Testis (tissue), 3 donors: Measurements from ENCODE around the gene BTBD17. TPM values are rescaled to one million over a fixed set of nuclear protein-coding genes. Genes with fewer than 3 reads are reported as not detected.

Experiments
- DNase-seq: peaks from one replicate; pipeline ENCODE4 v3.0.0-alpha.2; 2019
- H3K27ac ChIP-seq, 2 donors: fragments of 200-600 bp; sonication (generic); one replicate each; pipeline ENCODE4 v1.5.1; 2019
- H3K27me3 ChIP-seq: fragments of 200-600 bp; sonication (generic); one replicate; pipeline ENCODE4 v1.5.1; 2019
- H3K36me3 ChIP-seq: fragments of 200-600 bp; sonication (generic); one replicate; pipeline ENCODE4 v1.5.1; 2017; ENCODE audit warnings: low read depth; ENCODE audit errors: missing control alignments
- H3K4me1 ChIP-seq: fragments of 200-600 bp; sonication (generic); one replicate; pipeline ENCODE4 v1.5.1; 2019
- H3K4me3 ChIP-seq, 2 donors: fragments of 200-600 bp; sonication (generic); one replicate each; pipeline ENCODE4 v1.5.1; 2017 to 2019
- H3K9me3 ChIP-seq: fragments of 200-600 bp; sonication (generic); one replicate; pipeline ENCODE4 v1.5.1; 2017
- POLR2A ChIP-seq: fragments of 450-650 bp; IDR thresholded peaks from one replicate; pipeline ENCODE4 v1.6.1; 2017; ENCODE audit warnings: antibody characterized with exemption, mild to moderate bottlenecking, moderate library complexity
- WGBS, 2 donors: methylation state at CpG; one replicate each; pipeline ENCODE4 v1.1.5; 2018; 5-methylcytosine and 5-hydroxymethylcytosine counted together
- intact Hi-C: fragments of 100-400 bp; cut with DNase I; formaldehyde crosslinking; loops from one replicate; pipeline ENCODE4 v1.15.1; 2023; ENCODE audit warnings: low total_unique reads
- polyA plus RNA-seq: library from polyadenylated mRNA; stranded (reverse); fragments of 350-450 nt; fragmentation: Illumina TruSeq; extraction: RNeasy Lipid Tissue Mini Kit (QIAGEN cat#74804); gene quantifications from one replicate; pipeline ENCODE4 v1.2.3, GENCODE V29; 2014; ENCODE audit warnings: low read depth, low replicate concordance; ENCODE audit not compliant: insufficient read depth
- total RNA-seq, 2 donors: library from RNA; depleted of rRNA; stranded (reverse); fragments of >200 nt; gene quantifications; one replicate each; pipeline ENCODE4 v1.2.3, GENCODE V29; 2016
- TF ChIP-seq, protein P1 (sequence below), 3 experiments: fragments of 450-650 bp in 2 of 3; fragments of 200-600 bp in 1 of 3; sonication (generic) in 1 of 3; IDR thresholded peaks; one replicate each; pipeline ENCODE4 v1.5.1; 2016 to 2019; ENCODE audit warnings: antibody characterized with exemption in 3 of 3, mild to moderate bottlenecking in 2 of 3, moderate library complexity in 1 of 3

The BTBD17 gene
- total and polyA plus RNA-seq, 3 donors from 2014 or later = 0.79 to 1.2 TPM; not detected in 1

DNA sequence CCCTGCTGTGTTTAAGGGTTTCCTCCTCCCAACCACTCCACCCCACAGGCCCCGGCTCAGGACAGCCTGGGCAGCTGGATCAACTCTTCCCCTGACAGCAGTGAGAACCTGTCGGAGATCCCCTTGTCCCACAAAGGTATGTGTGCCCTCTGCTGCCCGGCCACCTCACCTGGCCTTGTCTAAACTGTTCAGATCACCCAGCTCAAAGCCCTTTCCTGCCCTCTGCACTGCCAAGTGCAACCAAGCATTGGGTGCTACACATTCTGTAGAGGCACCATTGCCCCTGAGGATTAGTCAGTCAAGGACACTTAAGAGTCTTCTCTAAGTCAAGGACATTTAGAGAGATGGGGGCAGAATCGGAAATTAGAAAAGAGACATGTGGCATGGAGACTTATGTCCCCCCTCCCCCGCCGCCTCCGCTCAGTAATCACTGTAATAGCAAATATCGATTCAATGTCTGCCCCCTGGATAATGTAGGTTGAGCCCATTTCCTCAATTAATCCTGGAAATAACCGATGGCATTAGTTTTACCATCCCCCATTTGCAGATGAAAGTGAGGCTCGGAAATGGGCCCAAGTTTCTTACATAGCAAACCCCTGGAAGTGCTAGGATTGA, 8.1 kb downstream of the BTBD17 start:
- intact Hi-C loops = no loop called here
- H3K4me1 ChIP-seq = no peaks in the 10 kb centered on the region
- WGBS, 2 donors = 81 to 86% methylated on average over 10 of the region's 10 CpGs
- no peaks in the 10 kb centered on the region for H3K27me3 ChIP-seq
- H3K36me3 ChIP-seq = no peaks in the 10 kb centered on the region
- DNase-seq = no peak
- H3K27ac ChIP-seq = no peak overlapping the region
- no peak overlapping the region for H3K4me3 ChIP-seq
- H3K9me3 ChIP-seq = no peaks in the 10 kb centered on the region
- TF ChIP-seq, protein P1, sequence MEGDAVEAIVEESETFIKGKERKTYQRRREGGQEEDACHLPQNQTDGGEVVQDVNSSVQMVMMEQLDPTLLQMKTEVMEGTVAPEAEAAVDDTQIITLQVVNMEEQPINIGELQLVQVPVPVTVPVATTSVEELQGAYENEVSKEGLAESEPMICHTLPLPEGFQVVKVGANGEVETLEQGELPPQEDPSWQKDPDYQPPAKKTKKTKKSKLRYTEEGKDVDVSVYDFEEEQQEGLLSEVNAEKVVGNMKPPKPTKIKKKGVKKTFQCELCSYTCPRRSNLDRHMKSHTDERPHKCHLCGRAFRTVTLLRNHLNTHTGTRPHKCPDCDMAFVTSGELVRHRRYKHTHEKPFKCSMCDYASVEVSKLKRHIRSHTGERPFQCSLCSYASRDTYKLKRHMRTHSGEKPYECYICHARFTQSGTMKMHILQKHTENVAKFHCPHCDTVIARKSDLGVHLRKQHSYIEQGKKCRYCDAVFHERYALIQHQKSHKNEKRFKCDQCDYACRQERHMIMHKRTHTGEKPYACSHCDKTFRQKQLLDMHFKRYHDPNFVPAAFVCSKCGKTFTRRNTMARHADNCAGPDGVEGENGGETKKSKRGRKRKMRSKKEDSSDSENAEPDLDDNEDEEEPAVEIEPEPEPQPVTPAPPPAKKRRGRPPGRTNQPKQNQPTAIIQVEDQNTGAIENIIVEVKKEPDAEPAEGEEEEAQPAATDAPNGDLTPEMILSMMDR (IDR thresholded peaks at IDR 0.05) = no peak
- no peak for TF ChIP-seq POLR2A

DNA sequence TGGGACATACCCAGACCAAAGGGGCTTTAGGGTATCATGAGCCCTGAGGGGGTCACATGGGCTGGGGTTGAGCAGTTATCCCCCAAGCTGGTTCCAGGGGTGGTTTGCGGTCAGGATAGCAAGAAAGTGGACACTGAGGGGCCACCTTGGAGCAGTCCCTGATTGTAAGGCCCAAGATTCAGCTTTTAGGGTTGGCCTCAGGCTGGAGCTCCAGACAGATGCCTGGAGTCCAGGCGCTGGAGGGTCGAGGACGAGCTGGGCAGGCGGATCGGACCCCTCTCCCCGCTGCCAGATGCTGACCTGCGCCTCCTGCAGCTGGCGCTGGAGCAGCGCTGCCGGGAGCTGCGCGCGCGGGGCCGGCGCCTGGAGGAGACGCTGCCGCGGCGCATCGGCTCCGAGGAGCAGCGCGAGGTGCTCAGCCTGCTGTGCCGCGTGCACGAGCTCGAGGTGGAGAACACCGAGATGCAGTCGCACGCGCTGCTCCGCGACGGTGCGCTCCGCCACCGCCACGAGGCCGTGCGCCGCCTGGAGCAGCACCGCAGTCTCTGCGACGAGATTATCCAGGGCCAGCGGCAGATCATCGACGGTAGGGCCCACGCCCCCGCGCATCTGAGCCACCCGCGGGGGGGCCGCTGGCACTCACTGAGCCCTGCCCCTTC, 10.0 kb downstream of the BTBD17 start:
- no peaks in the 10 kb centered on the region for H3K36me3 ChIP-seq
- no peaks in the 10 kb centered on the region for H3K9me3 ChIP-seq
- intact Hi-C loops = no loop called here
- 3 to 52% methylated on average over 2 to 55 of the region's 55 CpGs for WGBS, 2 donors
- H3K27me3 ChIP-seq = no peaks in the 10 kb centered on the region
- peak overlapping the region in 1 of 2 donors; percentile 3 for H3K4me3 ChIP-seq
- DNase-seq = peak; percentile 20
- H3K27ac ChIP-seq = no peak overlapping the region
- H3K4me1 ChIP-seq = no peaks in the 10 kb centered on the region
- TF ChIP-seq, protein P1 (IDR thresholded peaks at IDR 0.05) = no peak
- TF ChIP-seq POLR2A = no peak

DNA sequence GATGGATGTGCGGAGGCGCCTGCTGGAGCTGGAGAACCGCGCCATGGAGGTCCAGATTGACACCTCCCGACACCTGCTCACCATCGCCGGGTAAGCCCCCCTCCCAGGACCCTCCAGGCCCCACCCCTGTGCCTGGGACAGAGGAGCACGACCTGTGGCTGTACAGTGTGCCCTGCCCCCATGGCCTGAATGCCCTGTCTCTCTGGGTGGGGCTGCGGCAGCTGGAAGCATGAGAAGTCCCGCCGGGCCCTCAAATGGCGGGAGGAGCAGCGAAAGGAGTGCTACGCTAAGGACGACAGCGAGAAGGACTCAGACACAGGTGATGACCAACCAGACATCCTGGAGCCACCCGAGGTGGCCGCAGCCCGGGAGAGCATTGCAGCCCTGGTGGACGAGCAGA, 11.2 kb downstream of the BTBD17 start:
- intact Hi-C loops = no loop called here
- H3K36me3 ChIP-seq = no peaks in the 10 kb centered on the region
- H3K27ac ChIP-seq = no peak overlapping the region
- WGBS, 2 donors = 82 to 90% methylated on average over 10 to 20 of the region's 20 CpGs
- no peaks in the 10 kb centered on the region for H3K4me1 ChIP-seq
- no peak for DNase-seq
- no peak overlapping the region for H3K4me3 ChIP-seq
- no peaks in the 10 kb centered on the region for H3K27me3 ChIP-seq
- TF ChIP-seq, protein P1 (IDR thresholded peaks at IDR 0.05) = no peak
- TF ChIP-seq POLR2A = no peak
- no peaks in the 10 kb centered on the region for H3K9me3 ChIP-seq

DNA sequence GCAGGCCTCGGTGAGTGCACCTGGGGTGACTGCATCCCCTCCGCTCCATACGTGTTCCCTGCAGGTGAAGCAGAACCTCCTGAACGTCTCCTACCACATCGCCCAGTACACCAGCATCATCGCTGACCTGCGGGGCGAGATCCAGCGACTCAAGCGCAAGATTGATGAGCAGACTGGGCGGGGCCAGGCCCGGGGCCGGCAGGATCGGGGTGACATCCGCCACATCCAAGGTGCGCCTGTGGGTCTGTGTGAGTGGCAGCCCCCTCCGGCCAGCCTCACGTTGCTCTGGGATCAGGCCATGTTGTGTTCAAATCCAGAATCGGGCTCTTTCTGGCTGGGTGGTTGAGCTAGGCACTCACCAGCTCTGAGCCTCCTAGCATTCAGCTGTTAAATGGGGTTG, 12.5 kb downstream of the BTBD17 start:
- Histone ChIP-seq H3K27ac (no peak overlapping the region), H3K4me3 (no peak overlapping the region), H3K9me3 (no peaks in the 10 kb centered on the region), H3K36me3 (no peaks in the 10 kb centered on the region), H3K4me1 (no peaks in the 10 kb centered on the region), H3K27me3 (no peaks in the 10 kb centered on the region)
- TF ChIP-seq, protein P1 (IDR thresholded peaks at IDR 0.05) = no peak
- no peak for TF ChIP-seq POLR2A
- no peak for DNase-seq
- WGBS, 2 donors = 80% methylated on average over 16 to 19 of the region's 19 CpGs
- intact Hi-C loops = no loop called here

DNA sequence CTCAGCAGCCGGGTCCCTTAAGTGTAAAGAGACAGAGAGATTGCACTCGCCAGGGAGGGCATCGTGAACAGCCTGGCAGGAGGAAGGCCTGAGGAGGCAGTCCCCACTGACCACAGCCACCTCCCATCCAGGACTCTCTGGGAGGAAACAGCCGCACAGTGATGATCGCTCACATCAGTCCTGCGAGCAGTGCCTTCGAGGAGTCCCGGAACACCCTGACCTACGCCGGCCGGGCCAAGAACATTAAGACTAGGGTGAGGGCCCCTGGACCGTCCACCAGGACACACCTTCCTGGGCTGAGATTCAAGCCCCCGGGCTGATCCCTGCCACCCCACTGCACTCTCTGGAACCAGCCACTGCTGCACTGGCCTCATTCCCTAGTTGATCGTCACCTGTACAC, 14.0 kb downstream of the BTBD17 start:
- 72 to 79% methylated on average over 11 to 14 of the region's 14 CpGs for WGBS, 2 donors
- H3K4me1 ChIP-seq = no peaks in the 10 kb centered on the region
- H3K27ac ChIP-seq = no peak overlapping the region
- intact Hi-C loops = no loop called here
- DNase-seq = no peak
- no peak for TF ChIP-seq POLR2A
- TF ChIP-seq, protein P1 (IDR thresholded peaks at IDR 0.05) = no peak
- no peaks in the 10 kb centered on the region for H3K36me3 ChIP-seq
- H3K4me3 ChIP-seq = no peak overlapping the region
- H3K27me3 ChIP-seq = no peaks in the 10 kb centered on the region
- no peaks in the 10 kb centered on the region for H3K9me3 ChIP-seq
